GM10266 (cell line): ENCODE results near the gene RETREG3.

Experiments
- DNase-seq: peaks from one replicate; pipeline ENCODE4 v3.0.0; 2012; ENCODE audit errors: extremely low spot score
- CTCF ChIP-seq: IDR thresholded peaks from 2 replicates; pipeline ENCODE4 v1.5.1; 2012; ENCODE audit warnings: mild to moderate bottlenecking, low read depth; ENCODE audit not compliant: control insufficient read depth, insufficient read depth; ENCODE audit errors: missing control alignments

The RETREG3 gene

GRCh38 chr17:42530952-42531454 lies 78.2 kb downstream of the RETREG3 start:
- TF ChIP-seq CTCF: no peak
- DNase-seq: no peak
